Neural cell (in vitro differentiated cells): ENCODE data around the gene LAGE3. TPM values are rescaled to one million over a fixed set of nuclear protein-coding genes. Genes with fewer than 3 reads are reported as not detected.

Source experiments
- H2AFZ ChIP-seq: fragments of 200-600, 300-800 bp; sonication (generic), shearing (Covaris generic); 2 replicates; pipeline ENCODE4 v1.6.0; 2014; ENCODE audit warnings: low read depth, mild to moderate bottlenecking, antibody characterized with exemption, low read length, moderate library complexity
- H3F3A ChIP-seq: fragments of 200-600 bp; shearing (Covaris generic); 2 replicates; pipeline ENCODE4 v1.6.1; 2016; ENCODE audit warnings: mild to moderate bottlenecking, moderate library complexity, mixed read lengths, antibody characterized with exemption, low read length; ENCODE audit not compliant: insufficient read depth, poor library complexity, severe bottlenecking
- H3K27ac ChIP-seq: fragments of 200-600, 300-800 bp; sonication (generic), shearing (Covaris generic); 2 replicates; pipeline ENCODE4 v1.5.1; 2014; ENCODE audit warnings: mild to moderate bottlenecking, low read length, moderate library complexity
- H3K27me3 ChIP-seq: fragments of 300-800, 200-600 bp; sonication (generic), shearing (Covaris generic); 2 replicates; pipeline ENCODE4 v1.6.0; 2014; ENCODE audit warnings: mild to moderate bottlenecking, low read depth, low read length, moderate library complexity; ENCODE audit not compliant: insufficient read depth
- H3K36me3 ChIP-seq: fragments of 300-800, 200-600 bp; sonication (generic), shearing (Covaris generic); 2 replicates; pipeline ENCODE4 v1.5.1; 2014; ENCODE audit warnings: mild to moderate bottlenecking, antibody characterized with exemption, low read length, moderate library complexity; ENCODE audit not compliant: insufficient read depth
- H3K4me2 ChIP-seq: fragments of 300-800, 200-600 bp; sonication (generic), shearing (Covaris generic); 2 replicates; pipeline ENCODE4 v1.6.0; 2014; ENCODE audit warnings: mild to moderate bottlenecking, low read length
- H3K4me3 ChIP-seq: fragments of 300-800, 200-600 bp; sonication (generic), shearing (Covaris generic); 2 replicates; pipeline ENCODE4 v1.5.1; 2014; ENCODE audit warnings: mild to moderate bottlenecking, low read length, moderate library complexity
- H3K79me2 ChIP-seq: fragments of 200-600 bp; shearing (Covaris generic); replicated peaks from 2 replicates; pipeline ENCODE4 v1.6.0; 2014; ENCODE audit warnings: mild to moderate bottlenecking, low read length, moderate library complexity; ENCODE audit not compliant: insufficient read depth
- H3K9ac ChIP-seq: fragments of 300-800, 200-600 bp; sonication (generic), shearing (Covaris generic); 2 replicates; pipeline ENCODE4 v1.6.1; 2016; ENCODE audit warnings: mild to moderate bottlenecking, low read length, mixed read lengths
- H3K9me2 ChIP-seq: fragments of 200-600 bp; shearing (Covaris generic); 2 replicates; pipeline ENCODE4 v1.6.1; 2016; ENCODE audit warnings: mild to moderate bottlenecking, low read length, mixed read lengths; ENCODE audit not compliant: insufficient read depth
- H3K9me3 ChIP-seq: fragments of 200-600, 300-800 bp; sonication (generic), shearing (Covaris generic); 2 replicates; pipeline ENCODE4 v1.6.1; 2016; ENCODE audit warnings: mild to moderate bottlenecking, mixed run types, low read length, moderate library complexity, mixed read lengths
- H4K20me1 ChIP-seq: fragments of 200-600 bp; shearing (Covaris generic); 2 replicates; pipeline ENCODE4 v1.6.1; 2016; ENCODE audit warnings: mild to moderate bottlenecking, mixed run types; ENCODE audit not compliant: insufficient read depth
- EP300 ChIP-seq: fragments of 450-650 bp; conservative IDR thresholded peaks from 2 replicates; pipeline ENCODE4 v1.6.1; 2014; ENCODE audit warnings: antibody characterized with exemption, mild to moderate bottlenecking, moderate library complexity; ENCODE audit not compliant: poor library complexity, severe bottlenecking
- EZH2 ChIP-seq: fragments of 200-600, 300-800 bp; shearing (Covaris generic), sonication (generic); IDR thresholded peaks from 2 replicates; pipeline ENCODE4 v1.6.1; 2014; ENCODE audit warnings: antibody characterized with exemption, low read length, borderline replicate concordance, mild to moderate bottlenecking; ENCODE audit not compliant: insufficient read depth, poor library complexity, severe bottlenecking
- MXI1 ChIP-seq: fragments of 450-650 bp; conservative IDR thresholded peaks from 2 replicates; pipeline ENCODE4 v1.6.1; 2014; ENCODE audit warnings: antibody characterized with exemption, mild to moderate bottlenecking; ENCODE audit not compliant: poor library complexity, severe bottlenecking
- POLR2AphosphoS5 ChIP-seq: IDR thresholded peaks from 2 replicates; pipeline ENCODE4 v1.6.1; 2012
- RAD21 ChIP-seq: fragments of 450-650 bp; conservative IDR thresholded peaks from 2 replicates; pipeline ENCODE4 v1.6.1; 2014; ENCODE audit warnings: antibody characterized with exemption, mild to moderate bottlenecking, moderate library complexity
- SMC3 ChIP-seq: fragments of 450-650 bp; conservative IDR thresholded peaks from 2 replicates; pipeline ENCODE4 v1.6.1; 2014; ENCODE audit warnings: antibody characterized with exemption, mild to moderate bottlenecking, moderate library complexity; ENCODE audit not compliant: poor library complexity
- TAF1 ChIP-seq: IDR thresholded peaks from 2 replicates; pipeline ENCODE4 v1.6.1; 2012; ENCODE audit warnings: low read depth
- polyA plus RNA-seq: library from polyadenylated mRNA; depleted of rRNA; stranded (reverse); fragments of >200 nt; gene quantifications from 2 replicates; pipeline ENCODE4 v1.2.3, GENCODE V29; 2014
- TF ChIP-seq, protein P1 (sequence below): IDR thresholded peaks from 2 replicates; pipeline ENCODE4 v1.6.1; 2012; ENCODE audit warnings: borderline replicate concordance
- TF ChIP-seq, protein P2 (sequence below): fragments of 450-650 bp; IDR thresholded peaks from 2 replicates; pipeline ENCODE4 v1.5.1; 2014; ENCODE audit warnings: antibody characterized with exemption, mild to moderate bottlenecking, moderate library complexity; ENCODE audit not compliant: poor library complexity, severe bottlenecking

Gene LAGE3
- polyA plus RNA-seq, 1 donor from 2014 or later: 37.3 TPM

DNA sequence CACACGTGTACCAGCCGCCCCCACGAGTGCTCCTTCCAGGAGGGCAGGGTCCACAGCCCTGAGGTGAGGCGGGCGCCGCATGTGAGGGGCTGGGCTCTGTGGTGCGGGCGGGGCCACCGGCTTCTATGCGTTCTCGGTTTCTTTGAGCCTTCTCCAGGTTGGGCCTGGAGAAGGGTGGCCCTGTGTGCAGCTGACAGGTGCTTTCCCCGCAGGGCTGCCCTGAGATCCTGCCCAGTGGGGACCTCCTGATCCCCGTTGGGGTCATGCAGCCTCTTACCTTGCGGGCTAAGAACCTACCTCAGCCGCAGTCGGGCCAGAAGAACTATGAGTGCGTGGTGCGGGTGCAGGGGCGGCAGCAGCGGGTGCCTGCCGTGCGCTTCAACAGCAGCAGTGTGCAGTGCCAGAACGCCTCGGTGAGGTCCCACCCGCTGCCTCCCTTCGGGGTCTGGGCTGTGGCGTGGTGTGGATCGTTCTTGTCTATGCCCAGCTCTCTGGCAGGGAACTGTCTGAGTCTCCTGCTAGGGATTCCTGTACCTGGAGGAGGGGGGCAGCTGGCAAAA is 14.2 kb downstream of the LAGE3 start:
- no peaks in the 10 kb centered on the region for H3K36me3 ChIP-seq
- no peak overlapping the region for H3K4me3 ChIP-seq
- no peak overlapping the region for H2AFZ ChIP-seq
- no peak overlapping the region for H3K27ac ChIP-seq
- no peaks in the 10 kb centered on the region for H4K20me1 ChIP-seq
- H3K79me2 ChIP-seq: peaks cover 5% of the 10 kb centered on the region
- TF ChIP-seq MXI1 (no peak), EP300 (no peak), RAD21 (no peak), SMC3 (no peak), TAF1 (no peak), EZH2 (no peak), POLR2AphosphoS5 (no peak)
- TF ChIP-seq, protein P1, sequence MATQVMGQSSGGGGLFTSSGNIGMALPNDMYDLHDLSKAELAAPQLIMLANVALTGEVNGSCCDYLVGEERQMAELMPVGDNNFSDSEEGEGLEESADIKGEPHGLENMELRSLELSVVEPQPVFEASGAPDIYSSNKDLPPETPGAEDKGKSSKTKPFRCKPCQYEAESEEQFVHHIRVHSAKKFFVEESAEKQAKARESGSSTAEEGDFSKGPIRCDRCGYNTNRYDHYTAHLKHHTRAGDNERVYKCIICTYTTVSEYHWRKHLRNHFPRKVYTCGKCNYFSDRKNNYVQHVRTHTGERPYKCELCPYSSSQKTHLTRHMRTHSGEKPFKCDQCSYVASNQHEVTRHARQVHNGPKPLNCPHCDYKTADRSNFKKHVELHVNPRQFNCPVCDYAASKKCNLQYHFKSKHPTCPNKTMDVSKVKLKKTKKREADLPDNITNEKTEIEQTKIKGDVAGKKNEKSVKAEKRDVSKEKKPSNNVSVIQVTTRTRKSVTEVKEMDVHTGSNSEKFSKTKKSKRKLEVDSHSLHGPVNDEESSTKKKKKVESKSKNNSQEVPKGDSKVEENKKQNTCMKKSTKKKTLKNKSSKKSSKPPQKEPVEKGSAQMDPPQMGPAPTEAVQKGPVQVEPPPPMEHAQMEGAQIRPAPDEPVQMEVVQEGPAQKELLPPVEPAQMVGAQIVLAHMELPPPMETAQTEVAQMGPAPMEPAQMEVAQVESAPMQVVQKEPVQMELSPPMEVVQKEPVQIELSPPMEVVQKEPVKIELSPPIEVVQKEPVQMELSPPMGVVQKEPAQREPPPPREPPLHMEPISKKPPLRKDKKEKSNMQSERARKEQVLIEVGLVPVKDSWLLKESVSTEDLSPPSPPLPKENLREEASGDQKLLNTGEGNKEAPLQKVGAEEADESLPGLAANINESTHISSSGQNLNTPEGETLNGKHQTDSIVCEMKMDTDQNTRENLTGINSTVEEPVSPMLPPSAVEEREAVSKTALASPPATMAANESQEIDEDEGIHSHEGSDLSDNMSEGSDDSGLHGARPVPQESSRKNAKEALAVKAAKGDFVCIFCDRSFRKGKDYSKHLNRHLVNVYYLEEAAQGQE: no peak
- TF ChIP-seq, protein P2, sequence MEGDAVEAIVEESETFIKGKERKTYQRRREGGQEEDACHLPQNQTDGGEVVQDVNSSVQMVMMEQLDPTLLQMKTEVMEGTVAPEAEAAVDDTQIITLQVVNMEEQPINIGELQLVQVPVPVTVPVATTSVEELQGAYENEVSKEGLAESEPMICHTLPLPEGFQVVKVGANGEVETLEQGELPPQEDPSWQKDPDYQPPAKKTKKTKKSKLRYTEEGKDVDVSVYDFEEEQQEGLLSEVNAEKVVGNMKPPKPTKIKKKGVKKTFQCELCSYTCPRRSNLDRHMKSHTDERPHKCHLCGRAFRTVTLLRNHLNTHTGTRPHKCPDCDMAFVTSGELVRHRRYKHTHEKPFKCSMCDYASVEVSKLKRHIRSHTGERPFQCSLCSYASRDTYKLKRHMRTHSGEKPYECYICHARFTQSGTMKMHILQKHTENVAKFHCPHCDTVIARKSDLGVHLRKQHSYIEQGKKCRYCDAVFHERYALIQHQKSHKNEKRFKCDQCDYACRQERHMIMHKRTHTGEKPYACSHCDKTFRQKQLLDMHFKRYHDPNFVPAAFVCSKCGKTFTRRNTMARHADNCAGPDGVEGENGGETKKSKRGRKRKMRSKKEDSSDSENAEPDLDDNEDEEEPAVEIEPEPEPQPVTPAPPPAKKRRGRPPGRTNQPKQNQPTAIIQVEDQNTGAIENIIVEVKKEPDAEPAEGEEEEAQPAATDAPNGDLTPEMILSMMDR: no peak
- H3K9me3 ChIP-seq: no peaks in the 10 kb centered on the region
- no peak overlapping the region for H3K4me2 ChIP-seq
- H3K9ac ChIP-seq: no peak overlapping the region
- no peaks in the 10 kb centered on the region for H3K9me2 ChIP-seq
- H3K27me3 ChIP-seq: no peaks in the 10 kb centered on the region
- H3F3A ChIP-seq: no peaks in the 10 kb centered on the region

DNA sequence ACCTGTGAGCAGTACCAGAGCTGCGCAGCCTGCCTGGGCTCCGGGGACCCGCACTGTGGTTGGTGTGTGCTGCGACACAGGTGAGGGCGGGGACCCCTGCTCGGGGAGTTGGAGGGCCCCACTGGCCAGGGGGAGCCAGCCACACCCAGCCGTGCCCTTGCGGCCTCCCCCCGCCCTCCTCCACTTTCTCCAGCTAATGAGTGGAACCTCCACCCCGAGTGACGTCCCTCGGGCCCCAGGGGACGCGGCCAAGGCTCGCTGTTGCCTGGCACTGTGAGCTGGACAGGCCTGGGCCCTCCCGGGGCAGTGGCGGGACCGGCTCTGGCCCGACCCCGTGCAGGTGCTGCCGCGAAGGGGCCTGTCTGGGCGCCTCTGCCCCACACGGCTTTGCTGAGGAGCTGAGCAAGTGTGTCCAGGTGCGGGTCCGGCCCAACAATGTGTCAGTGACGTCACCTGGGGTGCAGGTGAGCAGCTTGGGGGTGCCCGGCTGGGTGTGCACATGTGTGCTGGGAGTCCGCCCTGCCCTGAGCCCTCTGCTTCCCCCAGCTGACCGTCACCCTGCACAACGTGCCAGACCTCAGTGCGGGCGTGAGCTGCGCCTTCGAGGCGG is 15.4 kb downstream of the LAGE3 start:
- Histone ChIP-seq H3K27me3 (no peaks in the 10 kb centered on the region), H2AFZ (no peak overlapping the region), H3F3A (no peaks in the 10 kb centered on the region), H3K9me2 (no peaks in the 10 kb centered on the region), H4K20me1 (no peaks in the 10 kb centered on the region), H3K36me3 (no peaks in the 10 kb centered on the region), H3K79me2 (peaks cover 13% of the 10 kb centered on the region), H3K27ac (no peak overlapping the region), H3K4me2 (no peak overlapping the region), H3K9me3 (no peaks in the 10 kb centered on the region), H3K9ac (no peak overlapping the region), H3K4me3 (no peak overlapping the region)
- TF ChIP-seq, protein P1: no peak
- TF ChIP-seq POLR2AphosphoS5: no peak
